ENCODE measurements around the gene PNMA5.

- TF ChIP-seq EZH2 (IDR thresholded peaks at IDR 0.05; ENCODE audit: low read length, unreplicated experiment) (no peak), CTCF (conservative IDR thresholded peaks at IDR 0.05; ENCODE audit: low read depth, low read length) (no peak), EZH2phosphoT487 (IDR thresholded peaks at IDR 0.05; ENCODE audit: borderline replicate concordance, low read length) (no peak)
Observed at GRCh38 chrX:153030801-153031200, 36.9 kb upstream of the PNMA5 start.

Measured in PC-3 (cell line).